Measurements from ENCODE around the gene TFIP11.

DNA sequence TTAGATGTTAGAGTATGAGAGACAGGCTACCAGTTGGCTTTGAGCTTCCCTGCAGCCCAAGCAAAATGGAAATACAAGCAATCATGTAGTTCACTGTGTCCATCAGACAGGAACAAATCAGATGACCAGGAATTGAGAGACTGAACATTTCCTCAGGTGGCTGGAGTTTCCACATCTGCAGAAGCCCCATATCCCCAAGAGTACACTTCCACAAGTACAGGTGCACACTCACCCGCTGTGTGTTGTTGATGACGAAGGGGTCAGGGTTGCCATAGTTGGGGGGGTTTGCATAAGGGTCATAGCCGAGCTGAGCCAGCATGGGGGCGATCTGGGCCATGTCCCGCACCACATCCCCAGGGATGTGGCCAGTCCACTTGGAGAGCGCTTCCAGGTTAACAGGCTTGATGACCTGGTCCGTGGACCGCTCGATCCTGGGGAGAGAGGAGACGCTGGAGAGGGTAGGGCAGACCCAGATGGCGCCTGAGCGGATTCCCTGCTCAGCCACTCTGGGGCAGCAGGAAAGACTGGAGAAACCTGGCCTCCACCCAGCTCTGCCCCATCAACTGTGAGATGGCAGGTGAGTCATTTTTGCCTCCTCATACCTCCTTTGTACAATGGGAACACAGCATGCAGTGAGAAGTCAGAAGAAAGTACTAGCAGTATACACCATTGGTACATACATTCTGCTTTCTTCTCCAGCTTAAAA, 23.9 kb upstream of the TFIP11 start:
- TF ChIP-seq, protein P1, sequence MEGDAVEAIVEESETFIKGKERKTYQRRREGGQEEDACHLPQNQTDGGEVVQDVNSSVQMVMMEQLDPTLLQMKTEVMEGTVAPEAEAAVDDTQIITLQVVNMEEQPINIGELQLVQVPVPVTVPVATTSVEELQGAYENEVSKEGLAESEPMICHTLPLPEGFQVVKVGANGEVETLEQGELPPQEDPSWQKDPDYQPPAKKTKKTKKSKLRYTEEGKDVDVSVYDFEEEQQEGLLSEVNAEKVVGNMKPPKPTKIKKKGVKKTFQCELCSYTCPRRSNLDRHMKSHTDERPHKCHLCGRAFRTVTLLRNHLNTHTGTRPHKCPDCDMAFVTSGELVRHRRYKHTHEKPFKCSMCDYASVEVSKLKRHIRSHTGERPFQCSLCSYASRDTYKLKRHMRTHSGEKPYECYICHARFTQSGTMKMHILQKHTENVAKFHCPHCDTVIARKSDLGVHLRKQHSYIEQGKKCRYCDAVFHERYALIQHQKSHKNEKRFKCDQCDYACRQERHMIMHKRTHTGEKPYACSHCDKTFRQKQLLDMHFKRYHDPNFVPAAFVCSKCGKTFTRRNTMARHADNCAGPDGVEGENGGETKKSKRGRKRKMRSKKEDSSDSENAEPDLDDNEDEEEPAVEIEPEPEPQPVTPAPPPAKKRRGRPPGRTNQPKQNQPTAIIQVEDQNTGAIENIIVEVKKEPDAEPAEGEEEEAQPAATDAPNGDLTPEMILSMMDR (IDR thresholded peaks at IDR 0.05; ENCODE audit: low read depth, low read length) = no peak
- no peak for TF ChIP-seq EZH2phosphoT487 (IDR thresholded peaks at IDR 0.05; ENCODE audit: low read depth)

All from OCI-LY3 (cell line).